Suprapubic skin (tissue), 4 donors: ENCODE measurements around the gene BRWD1. TPM values are rescaled to one million over a fixed set of nuclear protein-coding genes. Genes with fewer than 3 reads are reported as not detected.

Experiments
- DNase-seq, 2 donors: peaks; one replicate each; pipeline ENCODE4 v3.0.0-alpha.2; 2019; ENCODE audit warnings: low spot score in 2 of 2
- H3K27ac ChIP-seq: fragments of 200-600 bp; sonication (generic); one replicate; pipeline ENCODE4 v1.5.1; 2019
- H3K27me3 ChIP-seq: fragments of 200-600 bp; sonication (generic); one replicate; pipeline ENCODE4 v1.5.1; 2019
- H3K36me3 ChIP-seq: fragments of 200-600 bp; sonication (generic); one replicate; pipeline ENCODE4 v1.5.1; 2019
- H3K4me1 ChIP-seq: fragments of 200-600 bp; sonication (generic); one replicate; pipeline ENCODE4 v1.5.1; 2019
- H3K4me3 ChIP-seq: fragments of 200-600 bp; sonication (generic); one replicate; pipeline ENCODE4 v1.5.1; 2019; ENCODE audit warnings: mild to moderate bottlenecking
- H3K9me3 ChIP-seq: fragments of 200-600 bp; sonication (generic); one replicate; pipeline ENCODE4 v1.5.1; 2019
- CTCF ChIP-seq, 2 donors: fragments of 200-600 bp in 1 of 2; fragments of 450-650 bp in 1 of 2; sonication (generic) in 1 of 2; IDR thresholded peaks; one replicate each; pipeline ENCODE4 v1.5.1; 2016 to 2019; ENCODE audit warnings: antibody characterized with exemption in 2 of 2, mild to moderate bottlenecking in 1 of 2, moderate library complexity in 1 of 2
- EP300 ChIP-seq: sonication (generic); formaldehyde crosslinking; IDR thresholded peaks from one replicate; pipeline ENCODE4 v1.6.1; 2017; ENCODE audit warnings: antibody characterized with exemption
- POLR2A ChIP-seq, 2 donors: fragments of 450-650 bp; IDR thresholded peaks; one replicate each; pipeline ENCODE4 v1.6.1; 2017; ENCODE audit warnings: antibody characterized with exemption in 2 of 2, mild to moderate bottlenecking in 2 of 2, moderate library complexity in 2 of 2
- POLR2AphosphoS5 ChIP-seq, 3 donors: sonication (generic); formaldehyde crosslinking; IDR thresholded peaks; one replicate each; pipeline ENCODE4 v1.6.1; 2017; ENCODE audit warnings: antibody characterized with exemption in 3 of 3
- WGBS: methylation state at CpG from one replicate; pipeline ENCODE4 v1.1.5; 2018; 5-methylcytosine and 5-hydroxymethylcytosine counted together
- total RNA-seq, 4 donors: library from RNA; depleted of rRNA; stranded (reverse); fragments of >200 nt; gene quantifications; one replicate each; pipeline ENCODE4 v1.1.0, GENCODE V29; 2016

The BRWD1 gene
- total RNA-seq, 4 donors from 2014 or later = 45.7 to 143 (median 63.1) TPM

- Histone ChIP-seq H3K9me3 (no peaks in the 10 kb centered on the region), H3K4me3 (no peak overlapping the region), H3K27ac (no peak overlapping the region), H3K36me3 (no peaks in the 10 kb centered on the region), H3K4me1 (peaks cover 22% of the 10 kb centered on the region), H3K27me3 (no peaks in the 10 kb centered on the region)
- no peak for DNase-seq
- 65% methylated on average over 11 of the region's 11 CpGs for WGBS
- TF ChIP-seq POLR2AphosphoS5 (IDR thresholded peaks at IDR 0.05) (no peak), CTCF (IDR thresholded peaks at IDR 0.05) (no peak), EP300 (no peak), POLR2A (IDR thresholded peaks at IDR 0.05) (no peak)
These were observed 4.0 kb upstream of the BRWD1 start for GRCh38 chr21:39317134-39318090.

- DNase-seq = no peak
- H3K9me3 ChIP-seq = no peaks in the 10 kb centered on the region
- no peak overlapping the region for H3K27ac ChIP-seq
- no peak for TF ChIP-seq POLR2A (IDR thresholded peaks at IDR 0.05)
- peaks cover 27% of the 10 kb centered on the region for H3K4me1 ChIP-seq
- H3K36me3 ChIP-seq = no peaks in the 10 kb centered on the region
- WGBS = 88% methylated on average over 6 of the region's 6 CpGs
- no peaks in the 10 kb centered on the region for H3K27me3 ChIP-seq
- H3K4me3 ChIP-seq = no peak overlapping the region
These were observed 3.3 kb upstream of the BRWD1 start for GRCh38 chr21:39316729-39317128.

GRCh38 chr21:39315603-39316445, 2.4 kb upstream of the BRWD1 start:
- WGBS = 60% methylated on average over 9 of the region's 9 CpGs
- Histone ChIP-seq H3K9me3 (no peaks in the 10 kb centered on the region), H3K4me1 (peaks cover 34% of the 10 kb centered on the region), H3K27ac (no peak overlapping the region), H3K4me3 (no peak overlapping the region), H3K27me3 (no peaks in the 10 kb centered on the region), H3K36me3 (peaks cover 4% of the 10 kb centered on the region)
- no peak for DNase-seq
- TF ChIP-seq CTCF (IDR thresholded peaks at IDR 0.05) (no peak), EP300 (no peak)

GRCh38 chr21:39314143-39315027, 953 bp upstream of the BRWD1 start:
- WGBS = 4% methylated on average over 24 of the region's 43 CpGs
- peaks cover 13% of the 10 kb centered on the region for H3K36me3 ChIP-seq
- no peak for TF ChIP-seq EP300
- no peak for TF ChIP-seq POLR2AphosphoS5 (IDR thresholded peaks at IDR 0.05)
- TF ChIP-seq POLR2A (IDR thresholded peaks at IDR 0.05) = no peak
- peak in 1 of 2 donors; percentile 10 for TF ChIP-seq CTCF (IDR thresholded peaks at IDR 0.05)
- no peaks in the 10 kb centered on the region for H3K9me3 ChIP-seq
- H3K27ac ChIP-seq = peak overlapping the region; percentile 89
- peaks cover 28% of the 10 kb centered on the region for H3K4me1 ChIP-seq
- DNase-seq = no peak
- no peaks in the 10 kb centered on the region for H3K27me3 ChIP-seq
- peak overlapping the region; percentile 66 for H3K4me3 ChIP-seq

- DNase-seq = peak in 1 of 2 donors; percentile 70
- TF ChIP-seq POLR2AphosphoS5 (IDR thresholded peaks at IDR 0.05) (no peak), EP300 (no peak), CTCF (IDR thresholded peaks at IDR 0.05) (no peak), POLR2A (IDR thresholded peaks at IDR 0.05) (no peak)
- peaks cover 13% of the 10 kb centered on the region for H3K36me3 ChIP-seq
- no peaks in the 10 kb centered on the region for H3K27me3 ChIP-seq
- 0% methylated on average over 6 of the region's 71 CpGs for WGBS
- no peaks in the 10 kb centered on the region for H3K9me3 ChIP-seq
- H3K4me1 ChIP-seq = peaks cover 23% of the 10 kb centered on the region
- peak overlapping the region; percentile 66 for H3K4me3 ChIP-seq
- peak overlapping the region; percentile 89 for H3K27ac ChIP-seq
These were observed 326 bp downstream of the BRWD1 start for GRCh38 chr21:39313042-39313570.
